ENCODE results near the gene PCAT7.

GRCh38 chr9:94619026-94619425 is 64.1 kb downstream of the PCAT7 start:
- TF ChIP-seq TCF12 (IDR thresholded peaks at IDR 0.05; ENCODE audit: low read depth) = no peak
- TF ChIP-seq RAD21 (IDR thresholded peaks at IDR 0.05; ENCODE audit: low read depth) = no peak
- no peak for TF ChIP-seq MAX (IDR thresholded peaks at IDR 0.05)
- TF ChIP-seq USF1 (IDR thresholded peaks at IDR 0.05) = no peak
- no peak for TF ChIP-seq REST (IDR thresholded peaks at IDR 0.05; ENCODE audit: low read depth)
- TF ChIP-seq YY1 (IDR thresholded peaks at IDR 0.05; ENCODE audit: low read depth) = no peak
- TF ChIP-seq EGR1 (IDR thresholded peaks at IDR 0.05) = no peak
- no peak for TF ChIP-seq NFIC (IDR thresholded peaks at IDR 0.05)
- no peak for TF ChIP-seq ZBTB7A (IDR thresholded peaks at IDR 0.05; ENCODE audit: low read depth)
